ENCODE measurements around the gene TDRD1. TPM values are rescaled to one million over a fixed set of nuclear protein-coding genes. Genes with fewer than 3 reads are reported as not detected.

Gene TDRD1
- total RNA-seq, 4 donors from 2014 or later, result 0.12 to 0.42 TPM; not detected in 2

- no peak overlapping the region for H3K4me3 ChIP-seq
- TF ChIP-seq POLR2AphosphoS5 (IDR thresholded peaks at IDR 0.05), result no peak
- TF ChIP-seq EP300 (IDR thresholded peaks at IDR 0.05), result no peak
- TF ChIP-seq POLR2A (IDR thresholded peaks at IDR 0.05), result no peak
- TF ChIP-seq, protein P1, sequence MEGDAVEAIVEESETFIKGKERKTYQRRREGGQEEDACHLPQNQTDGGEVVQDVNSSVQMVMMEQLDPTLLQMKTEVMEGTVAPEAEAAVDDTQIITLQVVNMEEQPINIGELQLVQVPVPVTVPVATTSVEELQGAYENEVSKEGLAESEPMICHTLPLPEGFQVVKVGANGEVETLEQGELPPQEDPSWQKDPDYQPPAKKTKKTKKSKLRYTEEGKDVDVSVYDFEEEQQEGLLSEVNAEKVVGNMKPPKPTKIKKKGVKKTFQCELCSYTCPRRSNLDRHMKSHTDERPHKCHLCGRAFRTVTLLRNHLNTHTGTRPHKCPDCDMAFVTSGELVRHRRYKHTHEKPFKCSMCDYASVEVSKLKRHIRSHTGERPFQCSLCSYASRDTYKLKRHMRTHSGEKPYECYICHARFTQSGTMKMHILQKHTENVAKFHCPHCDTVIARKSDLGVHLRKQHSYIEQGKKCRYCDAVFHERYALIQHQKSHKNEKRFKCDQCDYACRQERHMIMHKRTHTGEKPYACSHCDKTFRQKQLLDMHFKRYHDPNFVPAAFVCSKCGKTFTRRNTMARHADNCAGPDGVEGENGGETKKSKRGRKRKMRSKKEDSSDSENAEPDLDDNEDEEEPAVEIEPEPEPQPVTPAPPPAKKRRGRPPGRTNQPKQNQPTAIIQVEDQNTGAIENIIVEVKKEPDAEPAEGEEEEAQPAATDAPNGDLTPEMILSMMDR (IDR thresholded peaks at IDR 0.05), result no peak
- 86 to 96% methylated on average over 2 of the region's 2 CpGs for WGBS, 2 donors (ENCODE audit: low coverage in 1 of 2)
- H3K9me3 ChIP-seq, result no peaks in the 10 kb centered on the region
- no peak for ATAC-seq
- peaks cover 0 to 52% of the 10 kb centered on the region in 2 donors for H3K36me3 ChIP-seq
- H3K27ac ChIP-seq, result no peak overlapping the region
- H3K4me1 ChIP-seq, result peaks cover 0 to 8% (median 2%) of the 10 kb centered on the region in 3 donors
- H3K27me3 ChIP-seq, result no peaks in the 10 kb centered on the region
Measured at GRCh38 chr10:114157912-114158311, 21.2 kb upstream of the TDRD1 start.

- Histone ChIP-seq H3K4me3 (no peak overlapping the region), H3K9me3 (no peaks in the 10 kb centered on the region), H3K4me1 (peaks cover 0 to 38% (median 2%) of the 10 kb centered on the region in 3 donors), H3K36me3 (peaks cover 0 to 10% of the 10 kb centered on the region in 2 donors), H3K27ac (peak overlapping the region in 2 of 4 donors; percentile 9 to 41), H3K27me3 (no peaks in the 10 kb centered on the region)
- ATAC-seq, result no peak
- TF ChIP-seq POLR2AphosphoS5 (IDR thresholded peaks at IDR 0.05) (no peak), EP300 (IDR thresholded peaks at IDR 0.05) (no peak), POLR2A (IDR thresholded peaks at IDR 0.05) (no peak)
- TF ChIP-seq, protein P1 (IDR thresholded peaks at IDR 0.05), result no peak
- 37 to 64% methylated on average over 2 of the region's 2 CpGs for WGBS, 2 donors (ENCODE audit: low coverage in 1 of 2)
Measured at GRCh38 chr10:114163062-114163461, 16.1 kb upstream of the TDRD1 start.

DNA sequence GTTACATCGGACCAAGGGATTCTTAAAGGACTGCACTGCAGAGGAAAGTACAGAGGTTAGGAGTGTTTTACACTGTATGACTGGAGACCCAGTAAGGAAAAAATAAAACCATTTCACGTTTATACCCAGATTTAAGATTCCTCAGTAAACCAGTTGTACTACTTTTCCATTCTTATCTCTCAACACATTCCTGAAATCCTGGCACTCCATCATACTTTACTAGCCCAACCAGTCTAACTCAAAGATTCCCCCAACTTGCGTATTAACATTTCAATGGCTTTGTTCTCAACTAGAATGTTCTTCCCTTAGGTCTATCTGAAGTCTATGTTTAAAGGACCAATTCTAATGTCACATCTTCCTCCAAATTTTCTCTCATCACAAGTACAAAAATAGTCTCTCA is 13.1 kb upstream of the TDRD1 start:
- H3K27ac ChIP-seq, result peak overlapping the region in 1 of 4 donors; percentile 13
- no peak overlapping the region for H3K4me3 ChIP-seq
- H3K9me3 ChIP-seq, result peaks cover 0 to 10% (median 0%) of the 10 kb centered on the region in 3 donors
- TF ChIP-seq POLR2A (IDR thresholded peaks at IDR 0.05) (no peak), POLR2AphosphoS5 (IDR thresholded peaks at IDR 0.05) (no peak), EP300 (IDR thresholded peaks at IDR 0.05) (no peak)
- TF ChIP-seq, protein P1 (IDR thresholded peaks at IDR 0.05), result no peak
- H3K36me3 ChIP-seq, result peaks cover 0 to 5% of the 10 kb centered on the region in 2 donors
- peaks cover 0 to 38% (median 0%) of the 10 kb centered on the region in 3 donors for H3K4me1 ChIP-seq
- no peaks in the 10 kb centered on the region for H3K27me3 ChIP-seq
- no peak for ATAC-seq
- 49 to 70% methylated on average over 3 of the region's 3 CpGs for WGBS, 2 donors (ENCODE audit: low coverage in 1 of 2)

- peaks cover 0 to 5% of the 10 kb centered on the region in 2 donors for H3K36me3 ChIP-seq
- TF ChIP-seq POLR2A (IDR thresholded peaks at IDR 0.05) (no peak), POLR2AphosphoS5 (IDR thresholded peaks at IDR 0.05) (no peak), EP300 (IDR thresholded peaks at IDR 0.05) (no peak)
- TF ChIP-seq, protein P1 (IDR thresholded peaks at IDR 0.05), result no peak
- 53 to 56% methylated on average over 3 of the region's 3 CpGs for WGBS, 2 donors (ENCODE audit: low coverage in 1 of 2)
- H3K27ac ChIP-seq, result peak overlapping the region in 1 of 4 donors; percentile 13
- ATAC-seq, result no peak
- peaks cover 0 to 35% (median 0%) of the 10 kb centered on the region in 3 donors for H3K4me1 ChIP-seq
- H3K27me3 ChIP-seq, result no peaks in the 10 kb centered on the region
- H3K9me3 ChIP-seq, result peaks cover 0 to 10% (median 0%) of the 10 kb centered on the region in 3 donors
- no peak overlapping the region for H3K4me3 ChIP-seq
Measured at GRCh38 chr10:114166494-114166893, 12.7 kb upstream of the TDRD1 start.

DNA sequence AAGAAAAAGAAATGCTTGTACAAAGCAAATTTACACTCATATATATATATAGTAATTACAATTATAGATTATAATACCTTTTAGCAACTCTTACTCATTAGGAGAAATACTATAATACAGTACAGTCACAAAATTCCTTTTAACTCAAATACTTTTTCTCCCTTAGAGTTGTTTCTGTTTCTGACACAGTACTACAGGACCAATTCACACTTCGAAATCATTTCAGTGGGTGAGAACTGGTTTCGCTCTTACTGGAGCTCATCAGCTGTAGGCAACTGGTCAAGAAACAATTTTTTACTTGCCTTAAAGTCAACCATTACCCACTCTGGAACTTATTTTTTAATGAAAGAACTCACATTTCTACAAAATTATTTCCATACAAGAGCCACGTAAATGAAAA is 11.2 kb upstream of the TDRD1 start:
- TF ChIP-seq, protein P1 (IDR thresholded peaks at IDR 0.05), result no peak
- TF ChIP-seq POLR2A (IDR thresholded peaks at IDR 0.05), result no peak
- no peak for TF ChIP-seq POLR2AphosphoS5 (IDR thresholded peaks at IDR 0.05)
- TF ChIP-seq EP300 (IDR thresholded peaks at IDR 0.05), result no peak
- H3K4me1 ChIP-seq, result peaks cover 0 to 42% (median 0%) of the 10 kb centered on the region in 3 donors
- WGBS, 2 donors (ENCODE audit: low coverage in 1 of 2), result 92 to 93% methylated on average over 3 of the region's 3 CpGs
- no peak overlapping the region for H3K27ac ChIP-seq
- no peaks in the 10 kb centered on the region for H3K27me3 ChIP-seq
- no peaks in the 10 kb centered on the region for H3K36me3 ChIP-seq
- peaks cover 0 to 10% (median 0%) of the 10 kb centered on the region in 3 donors for H3K9me3 ChIP-seq
- no peak overlapping the region for H3K4me3 ChIP-seq
- ATAC-seq, result no peak
